CD4-positive, alpha-beta T cell treated with Interleukin-1 beta for 1 hour (primary cell): ENCODE results near the gene ENO4.

ENCODE experiments used
- DNase-seq, 2 donors: peaks; one replicate each; pipeline ENCODE4 v3.0.0-alpha.2; 2020 to 2022

The ENO4 gene

GRCh38 chr10:116870949-116871348 lies 21.6 kb downstream of the ENO4 start:
- no peak for DNase-seq

GRCh38 chr10:116873134-116873533 lies 23.8 kb downstream of the ENO4 start:
- DNase-seq: no peak

- DNase-seq: no peak
These were observed 26.6 kb downstream of the ENO4 start for GRCh38 chr10:116875897-116876296.

- DNase-seq: no peak
These were observed 28.1 kb downstream of the ENO4 start for GRCh38 chr10:116877391-116877790.

- no peak for DNase-seq
These were observed 28.8 kb downstream of the ENO4 start for GRCh38 chr10:116878123-116878522.

- no peak for DNase-seq
These were observed 30.5 kb downstream of the ENO4 start for GRCh38 chr10:116879817-116880216.

- DNase-seq: no peak
These were observed 31.6 kb downstream of the ENO4 start for GRCh38 chr10:116880716-116881482.

GRCh38 chr10:116882639-116883038 lies 33.3 kb downstream of the ENO4 start:
- DNase-seq: no peak

GRCh38 chr10:116886772-116887171 lies 37.5 kb downstream of the ENO4 start:
- DNase-seq: no peak

GRCh38 chr10:116888380-116889055 lies 39.2 kb downstream of the ENO4 start:
- DNase-seq: no peak

GRCh38 chr10:116889066-116889465 lies 39.8 kb downstream of the ENO4 start:
- DNase-seq: no peak

- DNase-seq: no peak
These were observed 41.9 kb downstream of the ENO4 start for GRCh38 chr10:116891208-116891607.

GRCh38 chr10:116892907-116893685 lies 43.8 kb downstream of the ENO4 start:
- DNase-seq: no peak

- no peak for DNase-seq
These were observed 44.4 kb downstream of the ENO4 start for GRCh38 chr10:116893686-116894037.

GRCh38 chr10:116899626-116900025 lies 50.3 kb downstream of the ENO4 start:
- no peak for DNase-seq

- DNase-seq: no peak
These were observed 56.5 kb downstream of the ENO4 start for GRCh38 chr10:116905845-116906210.

GRCh38 chr10:116907245-116907987 lies 58.1 kb downstream of the ENO4 start:
- DNase-seq: no peak

- no peak for DNase-seq
These were observed 60.0 kb downstream of the ENO4 start for GRCh38 chr10:116909307-116909706.

GRCh38 chr10:116910910-116911309 lies 61.6 kb downstream of the ENO4 start:
- DNase-seq: no peak

GRCh38 chr10:116912162-116912561 lies 62.9 kb downstream of the ENO4 start:
- DNase-seq: no peak

GRCh38 chr10:116913695-116914094 lies 64.4 kb downstream of the ENO4 start:
- no peak for DNase-seq

GRCh38 chr10:116915340-116915739 lies 66.0 kb downstream of the ENO4 start:
- DNase-seq: no peak

- no peak for DNase-seq
These were observed 68.2 kb downstream of the ENO4 start for GRCh38 chr10:116917481-116917880.
